GM19023 (cell line): ENCODE results near the gene ISLR.

ENCODE experiments used
- ATAC-seq: cut with Tn5 transposase; IDR thresholded peaks from one replicate; pipeline ENCODE4 v1.9.1; 2021; ENCODE audit warnings: mild to moderate bottlenecking, moderate library complexity; ENCODE audit not compliant: unreplicated experiment

ISLR gene

GRCh38 chr15:74170875-74171578 is 2.5 kb upstream of the ISLR start:
- no peak for ATAC-seq

- ATAC-seq: no peak
Observed at GRCh38 chr15:74171965-74172541, 1.5 kb upstream of the ISLR start.

GRCh38 chr15:74172701-74173379 is 670 bp upstream of the ISLR start:
- ATAC-seq: no peak

- ATAC-seq: no peak
Observed at GRCh38 chr15:74174219-74174957, 878 bp downstream of the ISLR start.

- ATAC-seq: no peak
Observed at GRCh38 chr15:74174958-74175253, 1.4 kb downstream of the ISLR start.

- no peak for ATAC-seq
Observed at GRCh38 chr15:74175271-74176191, 2.0 kb downstream of the ISLR start.

- no peak for ATAC-seq
Observed at GRCh38 chr15:74176262-74177214, 3.0 kb downstream of the ISLR start.

- ATAC-seq: no peak
Observed at GRCh38 chr15:74178326-74179100, 5.0 kb downstream of the ISLR start.

GRCh38 chr15:74179101-74179841 is 5.8 kb downstream of the ISLR start:
- no peak for ATAC-seq

GRCh38 chr15:74179983-74180880 is 6.7 kb downstream of the ISLR start:
- no peak for ATAC-seq

- no peak for ATAC-seq
Observed at GRCh38 chr15:74180881-74181602, 7.5 kb downstream of the ISLR start.

- no peak for ATAC-seq
Observed at GRCh38 chr15:74182131-74182530, 8.6 kb downstream of the ISLR start.

- ATAC-seq: no peak
Observed at GRCh38 chr15:74184582-74185091, 11.1 kb downstream of the ISLR start.

GRCh38 chr15:74185710-74186348 is 12.3 kb downstream of the ISLR start:
- ATAC-seq: no peak

GRCh38 chr15:74188216-74188615 is 14.7 kb downstream of the ISLR start:
- ATAC-seq: no peak

- ATAC-seq: no peak
Observed at GRCh38 chr15:74191798-74192197, 18.3 kb downstream of the ISLR start.
